Stimulated activated CD8-positive, alpha-beta memory T cell treated with anti-CD3 and anti-CD28 coated beads, Interleukin-12 subunit alpha, Interleukin-12 subunit beta, amount 100 ng/mL, for 24 hours (primary cell): Measurements from ENCODE around the gene PIK3CA.
"Not testable (repeated sequence)": the region's sequence is repeated elsewhere in the genome, so short reads cannot be mapped to it uniquely, and the experiment has no call there.

Source experiments
- DNase-seq: peaks from one replicate; pipeline ENCODE4 v3.0.0-alpha.2; 2020; ENCODE audit errors: extremely low read depth

The PIK3CA gene

DNA sequence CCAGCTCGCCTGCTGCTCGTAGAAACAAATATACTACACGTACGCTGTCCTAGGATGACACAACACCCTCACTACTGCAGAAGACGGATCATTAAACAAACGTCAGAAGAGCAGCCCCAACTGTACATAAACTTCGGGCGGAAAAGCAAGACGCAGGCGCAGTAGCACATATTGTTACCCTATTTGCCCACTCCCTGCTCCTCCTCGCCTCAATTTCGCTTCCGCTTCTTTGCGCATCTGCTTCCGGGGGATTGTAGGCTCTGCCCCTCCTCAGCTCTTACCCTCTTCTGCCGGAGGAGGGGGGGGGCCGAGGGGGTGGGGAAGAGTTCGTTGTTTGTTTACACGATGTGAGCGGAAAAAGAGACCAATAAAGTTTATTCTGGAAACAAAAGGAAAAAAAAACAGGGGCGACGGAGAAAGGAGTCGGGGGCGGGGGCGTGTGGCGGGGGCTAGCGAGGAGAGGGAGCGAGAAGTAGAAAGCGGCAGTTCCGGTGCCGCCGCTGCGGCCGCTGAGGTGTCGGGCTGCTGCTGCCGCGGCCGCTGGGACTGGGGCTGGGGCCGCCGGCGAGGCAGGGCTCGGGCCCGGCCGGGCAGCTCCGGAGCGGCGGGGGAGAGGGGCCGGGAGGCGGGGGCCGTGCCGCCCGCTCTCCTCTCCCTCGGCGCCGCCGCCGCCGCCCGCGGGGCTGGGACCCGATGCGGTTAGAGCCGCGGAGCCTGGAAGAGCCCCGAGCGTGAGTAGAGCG is at the start of gene PIK3CA:
Gene PIK3CA, plus strand, starts transcription at position 485 of the 743 bp plus-strand sequence. CDS start 50,469 bp downstream, outside the sequence.
- peak; percentile 84 for DNase-seq

DNA sequence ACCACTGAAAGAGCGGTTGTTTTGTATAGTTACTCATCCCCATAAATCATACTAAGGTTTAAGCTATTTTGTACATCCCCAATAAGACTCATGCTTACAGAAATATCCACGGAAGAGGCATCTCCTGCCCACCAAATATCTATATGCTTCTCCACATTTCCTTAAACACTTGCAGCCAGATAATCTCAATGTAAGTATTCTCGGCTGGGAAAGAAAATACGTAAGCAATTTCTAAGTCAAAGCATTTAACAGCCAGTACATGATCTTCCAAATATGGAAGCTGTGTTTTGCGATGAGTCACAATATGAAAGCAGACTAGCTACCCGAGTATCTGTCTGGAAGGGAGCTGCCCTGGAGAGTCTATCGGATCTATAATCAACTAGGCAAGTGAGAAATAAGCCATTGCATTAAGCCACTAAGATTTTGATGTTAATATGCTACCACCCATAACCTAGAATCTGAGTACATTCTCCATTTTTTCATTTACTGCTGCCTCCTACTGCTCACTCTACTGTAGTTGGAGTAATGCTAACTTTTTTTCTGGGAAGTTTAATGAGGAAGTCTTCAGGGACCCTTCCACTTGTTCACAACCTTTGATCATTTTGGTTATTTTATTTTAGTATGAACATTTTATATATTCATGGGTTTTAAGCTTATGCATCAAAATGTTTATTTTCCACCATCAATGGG is 49.6 kb upstream of the PIK3CA start:
- DNase-seq, result no peak

DNA sequence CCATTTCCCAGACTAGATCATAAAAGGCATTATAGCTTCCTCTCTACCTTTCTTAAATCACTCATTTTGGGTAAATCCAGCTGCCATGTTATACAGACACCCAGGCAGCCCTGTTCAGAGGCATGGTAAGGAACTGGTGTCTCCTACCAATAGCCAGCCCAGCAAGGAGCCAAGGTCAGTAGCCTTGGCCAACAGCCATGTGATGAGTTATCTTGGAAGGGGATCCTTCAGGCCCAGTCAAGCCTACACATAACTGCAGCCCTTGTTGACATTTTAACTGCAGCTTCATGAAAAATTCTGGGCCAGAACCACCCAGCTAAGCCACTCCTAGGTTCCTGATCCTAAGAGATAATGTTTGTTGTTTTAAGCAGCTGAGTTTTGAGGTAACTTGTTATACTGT is 47.5 kb upstream of the PIK3CA start:
- no peak for DNase-seq

DNA sequence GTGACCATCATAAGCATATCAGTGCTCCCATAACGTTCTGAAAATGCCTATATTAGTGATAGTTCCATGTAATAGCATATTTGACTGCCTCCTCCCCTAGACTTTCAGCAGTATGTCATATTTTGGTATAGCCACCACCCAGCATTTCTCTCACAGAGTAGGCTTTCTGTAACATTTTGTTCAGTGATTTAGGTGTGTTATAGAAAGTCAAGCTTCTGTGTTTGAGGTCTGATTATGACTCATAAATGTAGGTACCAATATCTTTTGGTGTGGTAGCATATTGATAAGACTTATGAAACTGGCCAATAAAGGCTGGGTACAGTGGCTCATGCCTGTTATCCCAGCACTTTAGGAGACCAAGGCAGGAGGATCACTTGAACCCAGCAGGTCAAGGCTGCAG is 42.3 kb upstream of the PIK3CA start:
- no peak for DNase-seq

DNA sequence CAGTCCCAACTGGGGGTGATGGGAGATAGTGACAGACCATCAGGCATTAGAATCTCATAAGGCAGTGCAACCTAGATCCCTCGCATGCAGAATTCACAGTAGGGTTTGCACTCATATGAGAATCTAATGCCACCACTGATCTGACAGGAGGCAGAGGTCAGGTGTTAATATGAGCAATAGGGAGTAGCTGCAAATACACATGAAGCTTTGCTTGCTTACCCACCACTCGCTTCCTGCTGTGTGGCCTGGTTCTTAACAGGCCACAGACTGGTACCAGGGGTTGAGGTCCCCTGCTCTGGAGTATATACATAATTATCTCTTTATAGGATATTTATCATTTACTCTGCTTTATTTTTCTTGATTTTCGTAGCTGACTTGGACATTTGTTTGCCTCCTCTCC is 40.5 kb upstream of the PIK3CA start:
- DNase-seq, result no peak

DNA sequence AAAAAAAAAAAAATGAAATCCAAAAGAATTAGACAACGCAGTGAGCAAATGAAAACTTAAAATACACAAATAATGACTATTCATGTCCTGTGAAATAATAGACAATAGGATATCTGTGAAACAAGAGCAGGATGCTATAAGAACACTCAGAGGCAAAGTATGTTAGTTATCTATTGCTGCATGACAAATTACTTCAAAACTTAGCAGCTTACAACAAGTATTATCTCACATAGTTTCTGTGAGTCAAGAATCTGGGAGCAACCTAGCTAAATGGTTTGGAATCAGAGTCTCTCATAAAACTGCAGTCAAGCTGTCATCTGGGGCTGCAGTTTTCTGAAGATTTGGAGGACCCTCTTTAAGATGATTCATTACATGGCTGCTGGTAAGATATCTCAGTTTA is 40.1 kb upstream of the PIK3CA start:
- no peak for DNase-seq

DNA sequence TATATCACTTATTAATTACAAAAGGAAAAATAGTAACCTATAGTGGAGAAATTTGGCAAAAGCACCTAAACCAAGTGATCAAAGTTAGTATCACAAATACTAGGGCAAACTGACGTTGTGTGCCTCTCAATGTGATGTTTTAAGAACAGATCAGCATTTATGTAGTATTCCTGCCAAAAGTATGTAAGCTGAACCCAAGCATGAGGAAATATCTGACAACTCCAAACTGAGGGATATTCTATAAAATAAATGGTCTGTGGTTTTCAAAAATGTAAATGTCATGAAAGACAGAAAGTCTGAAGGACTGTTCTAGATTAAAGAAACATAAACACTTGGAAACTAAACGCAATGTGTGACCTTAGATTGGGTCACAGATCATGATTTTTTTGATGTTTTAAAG is 34.3 kb upstream of the PIK3CA start:
- no peak for DNase-seq

DNA sequence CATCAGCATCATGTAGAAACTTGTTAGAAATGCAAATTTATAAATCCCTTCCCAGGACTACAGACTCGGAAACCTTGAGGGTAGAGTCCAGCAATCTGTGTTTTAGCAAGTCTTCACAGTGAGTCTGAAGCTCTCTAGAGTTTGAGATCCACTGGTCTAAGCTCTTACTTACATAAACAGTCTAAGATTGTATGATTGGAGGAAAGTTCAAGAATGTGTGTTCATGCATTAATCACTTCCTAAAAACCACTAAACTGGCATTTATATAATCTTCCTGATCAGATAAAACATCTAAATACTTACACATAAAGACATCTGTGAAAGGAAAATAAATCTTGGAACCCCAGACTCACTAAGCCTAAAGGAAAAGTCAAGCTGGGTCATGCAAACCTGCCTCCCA is 32.7 kb upstream of the PIK3CA start:
- DNase-seq, result not testable (repeated sequence)

DNA sequence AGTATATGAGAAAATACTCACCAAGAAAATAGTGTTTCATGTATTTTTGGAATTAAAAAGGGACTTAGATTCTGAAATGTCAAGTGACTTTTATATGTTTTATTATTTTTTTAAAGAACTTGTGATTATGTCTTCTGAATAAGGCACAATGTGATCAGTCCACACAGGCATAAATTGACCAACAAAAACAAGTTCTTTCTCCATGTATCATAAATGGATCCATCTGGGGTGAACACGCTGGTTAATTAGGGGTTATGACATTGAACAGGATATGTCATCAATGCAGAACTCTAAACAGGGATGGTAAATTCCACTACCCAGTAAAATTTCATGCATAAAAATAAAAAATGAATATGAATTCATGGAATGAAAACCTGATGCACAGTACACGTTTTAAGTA is 31.3 kb upstream of the PIK3CA start:
- no peak for DNase-seq

DNA sequence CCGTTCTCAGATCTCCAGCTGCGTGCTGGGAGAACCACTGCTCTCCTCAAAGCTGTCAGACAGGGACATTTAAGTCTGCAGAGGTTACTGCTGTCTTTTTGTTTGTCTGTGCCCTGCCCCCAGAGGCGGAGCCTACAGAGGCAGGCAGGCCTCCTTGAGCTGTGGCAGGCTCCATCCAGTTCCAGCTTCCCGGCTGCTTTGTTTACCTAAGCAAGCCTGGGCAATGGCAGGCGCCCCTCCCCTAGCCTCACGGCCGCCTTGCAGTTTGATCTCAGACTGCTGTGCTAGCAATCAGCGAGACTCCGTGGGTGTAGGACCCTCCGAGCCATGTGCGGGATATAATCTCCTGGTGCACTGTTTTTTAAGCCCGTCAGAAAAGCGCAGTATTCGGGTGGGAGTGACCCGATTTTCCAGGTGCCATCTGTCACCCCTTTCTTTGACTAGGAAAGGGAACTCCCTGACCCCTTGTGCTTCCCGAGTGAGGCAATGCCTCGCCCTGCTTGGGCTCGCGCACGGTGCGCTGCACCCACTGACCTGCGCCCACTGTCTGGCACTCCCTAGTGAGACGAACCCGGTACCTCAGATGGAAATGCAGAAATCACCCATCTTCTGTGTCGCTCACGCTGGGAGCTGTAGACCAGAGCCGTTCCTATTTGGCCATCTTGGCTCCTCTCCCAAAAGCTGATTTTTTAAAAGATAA is 15.8 kb upstream of the PIK3CA start:
- DNase-seq, result not testable (repeated sequence)

DNA sequence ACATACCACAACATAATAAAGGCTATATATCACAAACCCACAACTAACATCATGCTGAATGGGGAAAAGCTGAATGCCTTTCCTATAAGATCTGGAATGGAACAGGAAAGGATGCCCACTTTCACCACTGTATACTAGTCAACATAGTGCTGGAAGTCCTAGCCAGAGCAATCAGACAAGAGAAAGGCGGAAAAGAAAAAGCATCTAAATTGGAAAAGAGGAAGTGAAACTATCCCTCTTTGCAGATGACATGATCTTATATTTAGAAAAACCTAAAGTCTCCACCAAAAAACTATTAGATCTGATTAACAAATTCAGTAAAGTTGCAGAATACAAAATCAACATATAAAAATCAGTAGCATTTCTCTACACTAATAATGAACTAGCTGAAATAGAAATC is 14.6 kb upstream of the PIK3CA start:
- DNase-seq, result no peak

DNA sequence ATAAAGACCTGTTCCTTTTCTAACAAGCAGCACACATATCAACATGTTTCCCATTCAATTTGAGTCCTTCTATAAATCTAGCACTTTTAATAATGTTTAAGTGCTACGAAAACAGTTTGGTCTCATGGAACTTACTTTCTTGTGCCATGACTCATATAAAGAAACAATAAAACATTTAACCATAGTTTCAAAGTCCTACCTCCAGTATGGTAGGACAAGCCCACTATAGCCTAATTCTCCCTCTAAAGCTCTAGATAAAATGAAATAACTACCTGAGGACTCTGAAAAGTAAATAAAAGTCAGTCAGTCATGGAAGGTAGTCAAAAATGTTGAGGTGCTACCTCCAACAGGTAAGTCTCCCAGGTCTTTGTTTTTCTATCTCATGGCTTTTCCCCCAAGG is 12.0 kb upstream of the PIK3CA start:
- DNase-seq, result no peak

DNA sequence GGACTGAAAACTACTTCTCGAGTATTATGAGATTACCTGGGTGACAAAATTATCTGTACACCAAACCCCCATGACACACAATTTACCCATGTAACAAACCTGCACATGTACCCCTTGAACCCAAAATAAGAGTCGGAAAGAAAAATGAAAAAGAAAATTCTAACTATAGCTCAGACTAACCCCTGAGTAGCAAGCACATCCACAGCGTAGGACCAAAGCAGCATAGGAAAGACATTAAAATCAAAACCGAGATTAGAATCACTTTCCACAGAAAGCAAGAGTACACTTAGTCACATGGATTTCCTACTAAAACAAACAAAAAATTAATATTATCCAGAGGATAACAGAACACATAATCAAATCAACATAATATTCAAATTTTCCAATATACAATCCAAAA is 6.3 kb upstream of the PIK3CA start:
- no peak for DNase-seq

DNA sequence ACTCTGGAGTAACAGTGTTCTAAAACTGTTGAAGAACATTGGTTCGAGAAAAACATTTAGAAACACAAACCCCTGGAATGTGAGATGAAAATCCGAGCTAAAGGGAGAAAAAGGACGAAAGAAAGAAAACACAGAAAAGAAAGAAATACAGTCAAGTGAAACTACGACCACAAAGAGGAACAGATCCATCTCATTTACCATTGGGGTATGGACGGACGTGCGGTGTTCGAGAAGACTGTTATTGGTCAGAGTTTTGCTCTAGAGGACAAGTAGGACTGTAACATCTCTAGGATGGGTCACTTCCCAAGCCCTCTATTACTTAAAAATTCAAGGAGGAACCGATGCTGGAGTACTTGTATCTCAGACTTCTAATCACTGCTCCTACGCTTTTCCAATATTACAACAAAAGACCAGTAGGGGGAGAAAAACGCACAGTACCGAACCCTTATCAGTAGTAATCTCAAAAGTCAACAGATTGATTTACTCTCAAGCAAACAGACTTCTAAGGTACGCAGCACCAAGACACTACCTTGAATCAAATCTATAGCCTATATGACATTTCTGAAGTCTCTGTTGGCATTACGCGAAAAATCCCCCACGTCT is 1.1 kb upstream of the PIK3CA start:
- DNase-seq, result no peak

DNA sequence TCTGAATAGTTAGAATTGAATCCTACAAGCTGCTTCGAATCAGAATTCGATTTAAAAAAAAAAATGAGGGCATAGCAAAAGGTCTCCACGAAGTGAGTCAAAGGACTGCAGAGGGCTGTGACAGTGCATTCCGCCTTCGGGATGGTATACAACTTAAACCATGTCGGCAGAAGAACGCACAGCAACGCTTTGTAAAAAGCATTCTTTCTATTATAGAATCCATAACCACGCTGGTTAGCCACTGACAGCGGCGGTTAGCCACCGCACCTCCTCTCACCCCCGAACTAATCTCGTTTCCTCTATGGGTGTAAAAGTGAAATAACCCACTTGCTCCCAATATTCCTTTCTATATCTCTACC is 664 bp upstream of the PIK3CA start:
- peak; percentile 37 for DNase-seq

DNA sequence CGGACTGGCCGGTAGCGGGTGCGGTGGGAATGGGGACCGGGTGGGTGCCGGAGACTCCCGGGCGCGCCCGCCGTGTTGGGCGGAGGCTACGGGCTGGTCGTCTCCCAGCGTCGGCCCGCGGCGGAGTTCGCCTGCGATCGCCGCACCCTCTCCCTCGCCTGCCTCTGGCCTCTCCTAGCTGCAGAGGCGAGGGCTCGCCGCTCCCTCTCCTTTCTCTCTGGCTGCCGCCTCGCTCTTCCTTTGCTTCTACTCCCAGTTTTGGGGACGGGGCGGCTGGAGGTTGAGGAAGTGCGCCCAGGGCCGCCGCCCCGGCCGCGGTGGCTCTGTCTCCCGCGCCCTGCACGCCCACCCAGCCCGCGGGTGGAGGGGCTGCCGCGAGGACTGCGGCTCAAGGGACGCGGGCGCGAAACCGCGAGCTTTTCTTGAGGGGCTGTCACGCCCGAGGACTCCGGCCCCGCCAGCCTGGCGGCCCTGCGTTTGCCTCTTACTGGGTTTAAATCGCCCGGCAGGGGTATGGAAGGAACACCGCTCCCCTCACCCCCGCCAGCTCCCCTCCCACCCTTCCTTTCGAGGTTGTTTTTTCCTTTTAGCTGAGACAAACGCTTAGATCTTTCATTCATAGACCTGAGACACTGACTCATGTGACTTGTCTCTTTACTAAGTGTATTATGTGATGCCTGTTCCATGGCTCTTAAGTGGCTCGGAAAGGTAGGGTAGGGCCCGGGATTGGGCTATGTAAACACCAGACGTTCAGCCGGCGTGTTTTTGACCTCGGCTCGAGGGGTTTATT is 654 bp downstream of the PIK3CA start:
- DNase-seq, result peak; percentile 10

DNA sequence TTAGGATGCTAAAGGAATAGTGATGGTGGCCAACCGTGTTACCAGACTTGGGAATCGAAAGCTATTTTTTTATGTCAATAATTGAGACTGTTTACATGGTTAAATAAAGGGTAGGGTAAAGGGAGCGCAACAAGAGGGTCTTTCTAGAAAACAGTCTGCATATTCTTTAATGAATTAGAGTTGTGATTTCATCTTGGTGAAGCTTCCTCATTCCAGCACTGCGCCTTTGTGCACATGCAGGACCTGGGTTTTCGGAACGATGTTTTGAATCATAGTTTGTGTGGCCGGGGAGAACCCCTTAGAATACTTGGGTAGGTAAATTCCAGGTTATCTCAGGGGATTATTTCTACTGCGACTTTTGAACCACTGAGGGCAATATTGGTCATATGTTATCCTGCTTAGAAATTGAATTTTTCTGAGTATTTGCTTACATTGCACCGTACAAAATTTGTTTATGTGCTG is 1.3 kb downstream of the PIK3CA start:
- DNase-seq, result peak; percentile 10

DNA sequence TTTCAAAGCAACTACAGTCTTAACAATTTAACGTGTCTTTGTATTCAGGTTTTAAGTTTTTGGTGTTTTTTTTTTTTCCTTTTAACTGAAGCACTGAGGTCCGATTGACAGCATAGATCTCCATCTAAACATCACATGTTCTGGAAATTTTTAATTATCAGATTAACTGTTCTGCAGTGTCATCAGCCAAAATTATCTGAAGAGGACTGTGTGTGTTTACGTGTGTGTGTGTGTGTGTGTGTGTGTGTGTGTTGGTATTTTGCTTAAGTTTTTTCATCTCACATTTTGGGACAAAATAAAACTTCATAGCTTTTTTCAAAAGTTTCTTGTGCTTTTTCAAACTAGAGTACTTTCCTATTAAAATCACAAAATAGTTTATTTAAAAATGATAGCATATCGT is 1.8 kb downstream of the PIK3CA start:
- no peak for DNase-seq

DNA sequence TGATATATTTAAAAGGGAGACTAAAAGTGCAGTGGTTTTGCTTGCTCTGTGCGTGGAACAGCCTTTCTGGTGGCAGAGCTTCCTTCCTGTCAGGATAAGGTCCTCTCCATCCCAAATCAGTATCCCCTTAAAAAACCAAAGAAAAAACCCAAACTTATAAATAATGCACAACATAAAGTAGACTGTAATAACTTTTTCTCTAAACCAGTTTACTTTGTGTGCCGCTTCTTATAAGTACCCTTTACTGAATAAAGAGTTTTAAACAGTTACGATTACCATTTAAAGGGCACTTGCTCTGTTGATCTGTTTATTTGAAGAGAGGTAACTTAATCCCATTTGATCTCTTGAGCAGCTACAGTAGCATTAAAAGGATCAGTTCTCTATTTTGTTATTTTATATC is 2.5 kb downstream of the PIK3CA start:
- no peak for DNase-seq

DNA sequence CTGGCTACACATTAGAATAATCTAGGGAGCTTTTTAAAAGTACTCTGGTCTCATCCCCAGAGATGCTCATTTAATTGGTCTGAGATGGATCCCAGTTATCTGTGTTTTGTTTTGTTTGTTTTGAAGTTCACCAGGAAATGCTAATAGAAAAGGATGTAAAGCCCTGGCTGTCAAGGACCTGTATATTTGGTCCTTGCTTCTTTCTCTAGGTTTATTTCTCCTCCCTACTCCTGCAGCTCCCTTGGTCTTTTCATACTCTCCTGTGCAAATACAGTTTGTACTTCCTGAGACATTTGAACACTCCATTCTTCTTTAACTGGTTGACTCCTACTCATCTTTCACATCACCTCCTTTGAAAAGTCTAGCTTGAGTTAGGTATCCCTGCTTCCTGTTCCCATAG is 3.3 kb downstream of the PIK3CA start:
- DNase-seq, result no peak

DNA sequence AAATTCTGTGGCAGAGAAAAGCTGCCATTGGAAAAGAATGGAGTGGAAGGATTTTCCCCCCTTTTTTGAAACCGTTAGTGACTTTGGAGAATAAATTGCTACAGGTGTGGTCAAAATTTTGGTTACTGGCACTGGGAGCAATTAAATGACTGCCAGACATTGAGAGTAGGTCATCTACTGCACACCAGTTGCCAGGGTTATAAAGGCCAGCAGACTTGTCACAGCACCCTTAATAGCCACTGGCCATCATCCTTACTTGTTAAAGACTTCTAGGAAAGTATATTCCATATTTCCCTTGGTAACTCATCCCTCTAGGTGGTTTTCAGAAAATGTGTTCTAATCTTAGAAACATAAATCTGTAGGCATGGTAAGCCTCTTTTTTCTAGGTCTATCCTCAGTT is 8.0 kb downstream of the PIK3CA start:
- DNase-seq, result no peak

DNA sequence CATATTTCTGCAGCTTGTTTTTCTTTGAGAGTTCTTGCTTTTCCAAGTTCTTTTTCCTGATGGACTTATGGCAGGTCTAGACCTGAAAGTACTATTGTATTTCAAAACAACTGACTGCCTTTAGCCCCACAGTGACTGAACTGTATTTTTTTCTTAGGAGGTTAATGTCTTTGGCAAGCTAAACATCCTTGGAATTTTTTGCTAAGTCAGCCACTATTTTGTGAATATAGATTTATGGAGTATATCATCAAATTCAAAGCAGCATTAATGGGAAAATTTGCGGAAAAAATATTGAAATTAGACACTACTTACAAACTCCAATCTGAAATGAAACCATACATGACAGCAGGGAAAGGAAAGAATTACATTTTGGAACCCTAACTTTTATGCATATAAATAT is 8.6 kb downstream of the PIK3CA start:
- DNase-seq, result no peak
